Subcutaneous adipose tissue (tissue), 4 donors: ENCODE measurements around the gene ZBBX. TPM values are rescaled to one million over a fixed set of nuclear protein-coding genes. Genes with fewer than 3 reads are reported as not detected.

Source experiments
- total RNA-seq, 4 donors: library from RNA; depleted of rRNA; stranded (reverse); fragments of >200 nt; gene quantifications; one replicate each; pipeline ENCODE4 v1.1.0, GENCODE V29; 2016
- TF ChIP-seq, protein P1 (sequence below): fragments of 450-650 bp; IDR thresholded peaks from one replicate; pipeline ENCODE4 v1.5.1; 2016; ENCODE audit warnings: low read depth, mild to moderate bottlenecking, control low read depth, antibody characterized with exemption, moderate library complexity

The ZBBX gene
- total RNA-seq, 4 donors from 2014 or later, result not detected

DNA sequence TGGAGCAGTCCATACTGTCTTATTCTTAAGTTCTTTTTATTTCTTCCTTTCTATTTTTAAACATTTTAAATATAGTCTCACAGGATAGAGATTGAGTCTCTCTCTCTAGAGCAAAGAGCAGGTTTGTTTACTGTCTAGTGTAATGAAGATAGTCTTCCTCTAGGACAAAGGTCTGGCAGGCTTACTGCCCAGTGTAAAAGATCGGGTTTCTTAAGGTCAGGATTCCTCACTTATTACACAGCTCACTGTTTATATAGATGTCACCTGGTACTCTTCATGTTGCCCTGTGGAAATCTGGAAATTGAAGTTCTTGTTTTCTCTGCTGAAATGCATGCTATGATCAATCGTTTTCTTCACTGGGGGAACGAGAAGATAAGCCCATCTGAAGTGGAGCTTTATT is 76.0 kb downstream of the ZBBX start:
- TF ChIP-seq, protein P1, sequence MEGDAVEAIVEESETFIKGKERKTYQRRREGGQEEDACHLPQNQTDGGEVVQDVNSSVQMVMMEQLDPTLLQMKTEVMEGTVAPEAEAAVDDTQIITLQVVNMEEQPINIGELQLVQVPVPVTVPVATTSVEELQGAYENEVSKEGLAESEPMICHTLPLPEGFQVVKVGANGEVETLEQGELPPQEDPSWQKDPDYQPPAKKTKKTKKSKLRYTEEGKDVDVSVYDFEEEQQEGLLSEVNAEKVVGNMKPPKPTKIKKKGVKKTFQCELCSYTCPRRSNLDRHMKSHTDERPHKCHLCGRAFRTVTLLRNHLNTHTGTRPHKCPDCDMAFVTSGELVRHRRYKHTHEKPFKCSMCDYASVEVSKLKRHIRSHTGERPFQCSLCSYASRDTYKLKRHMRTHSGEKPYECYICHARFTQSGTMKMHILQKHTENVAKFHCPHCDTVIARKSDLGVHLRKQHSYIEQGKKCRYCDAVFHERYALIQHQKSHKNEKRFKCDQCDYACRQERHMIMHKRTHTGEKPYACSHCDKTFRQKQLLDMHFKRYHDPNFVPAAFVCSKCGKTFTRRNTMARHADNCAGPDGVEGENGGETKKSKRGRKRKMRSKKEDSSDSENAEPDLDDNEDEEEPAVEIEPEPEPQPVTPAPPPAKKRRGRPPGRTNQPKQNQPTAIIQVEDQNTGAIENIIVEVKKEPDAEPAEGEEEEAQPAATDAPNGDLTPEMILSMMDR, result no peak

- TF ChIP-seq, protein P1, result no peak
Measured at GRCh38 chr3:167302678-167303077, 77.4 kb downstream of the ZBBX start.

GRCh38 chr3:167300207-167300606 is 79.9 kb downstream of the ZBBX start:
- TF ChIP-seq, protein P1, result no peak

GRCh38 chr3:167289435-167289834 is 90.7 kb downstream of the ZBBX start:
- TF ChIP-seq, protein P1, result no peak

- TF ChIP-seq, protein P1, result no peak
Measured at GRCh38 chr3:167288737-167289136, 91.4 kb downstream of the ZBBX start.

DNA sequence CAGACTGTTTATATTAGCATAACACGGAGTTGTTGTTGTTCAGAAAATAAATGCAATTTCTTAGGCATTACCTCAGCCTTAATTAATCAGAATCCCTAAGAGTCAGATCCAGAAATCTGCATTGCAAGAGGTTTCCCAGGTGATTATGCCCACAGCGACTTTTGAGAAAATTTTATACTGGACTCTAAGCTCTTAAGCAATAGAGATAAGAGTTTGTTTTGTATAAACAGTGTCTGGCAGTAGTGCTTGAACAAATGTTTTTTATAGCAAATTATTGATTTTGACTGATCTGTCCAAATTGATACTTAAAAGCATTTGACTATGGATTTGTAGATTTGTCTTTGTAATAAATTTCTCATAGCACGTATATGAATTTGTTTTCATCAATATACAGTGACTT is 92.8 kb downstream of the ZBBX start:
- TF ChIP-seq, protein P1, result no peak

GRCh38 chr3:167274141-167274874 is 105.8 kb downstream of the ZBBX start:
- TF ChIP-seq, protein P1, result no peak
